GM21447 (cell line): ENCODE measurements around the gene DNAJC12.
"Not testable (repeated sequence)": the region's sequence is repeated elsewhere in the genome, so short reads cannot be mapped to it uniquely, and the experiment has no call there.

ENCODE experiments used
- ATAC-seq: cut with Tn5 transposase; IDR thresholded peaks from one replicate; pipeline ENCODE4 v1.9.1; 2021; ENCODE audit not compliant: unreplicated experiment

The DNAJC12 gene

GRCh38 chr10:67841737-67842136, 3.7 kb upstream of the DNAJC12 start:
- no peak for ATAC-seq

- no peak for ATAC-seq
These were observed 2.0 kb upstream of the DNAJC12 start for GRCh38 chr10:67839951-67840350.

DNA sequence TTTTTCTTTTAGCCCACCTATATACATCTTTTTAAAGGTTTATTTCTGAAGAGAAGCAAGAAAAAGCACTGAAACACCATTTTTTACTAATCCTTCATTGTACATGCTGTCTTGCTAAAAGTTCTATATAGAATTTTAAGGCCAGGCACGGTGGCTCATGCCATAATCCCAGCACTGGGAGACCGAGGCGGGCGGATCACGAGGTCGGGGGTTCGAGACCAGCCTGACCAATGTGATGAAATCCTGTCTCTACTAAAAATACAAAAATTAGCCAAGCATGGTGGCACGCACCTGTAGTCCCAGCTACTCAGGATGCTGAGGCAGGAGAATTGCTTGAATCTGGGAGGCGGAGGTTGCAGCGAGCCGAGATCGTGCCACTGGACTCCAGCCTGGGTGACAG, 1.5 kb upstream of the DNAJC12 start:
- ATAC-seq: not testable (repeated sequence)

DNA sequence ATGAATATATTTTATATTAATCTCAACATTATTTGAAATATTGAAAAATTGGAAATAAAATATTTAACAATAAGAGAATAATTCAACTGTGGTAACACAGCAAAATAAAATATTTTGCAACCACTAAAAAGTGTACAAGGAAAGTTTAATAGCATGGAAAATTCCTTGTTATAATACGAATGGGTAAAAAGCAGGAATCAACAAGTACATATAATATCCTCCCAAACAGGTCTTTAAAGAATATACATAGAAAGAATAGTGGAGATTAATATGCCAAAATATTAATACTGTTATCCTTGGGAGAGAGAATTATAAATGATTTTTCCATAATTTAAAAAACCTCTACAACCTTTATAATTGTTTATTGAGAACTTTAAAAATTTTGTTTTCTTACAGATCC, 1.0 kb downstream of the DNAJC12 start:
- ATAC-seq: no peak

- no peak for ATAC-seq
These were observed 1.5 kb downstream of the DNAJC12 start for GRCh38 chr10:67836488-67836887.

- not testable (repeated sequence) for ATAC-seq
These were observed 2.2 kb downstream of the DNAJC12 start for GRCh38 chr10:67835541-67836394.

- no peak for ATAC-seq
These were observed 3.6 kb downstream of the DNAJC12 start for GRCh38 chr10:67834375-67834774.

GRCh38 chr10:67827811-67828210, 10.2 kb downstream of the DNAJC12 start:
- no peak for ATAC-seq

GRCh38 chr10:67819768-67820204, 18.2 kb downstream of the DNAJC12 start:
- ATAC-seq: no peak

- ATAC-seq: no peak
These were observed 19.7 kb downstream of the DNAJC12 start for GRCh38 chr10:67818323-67818722.

DNA sequence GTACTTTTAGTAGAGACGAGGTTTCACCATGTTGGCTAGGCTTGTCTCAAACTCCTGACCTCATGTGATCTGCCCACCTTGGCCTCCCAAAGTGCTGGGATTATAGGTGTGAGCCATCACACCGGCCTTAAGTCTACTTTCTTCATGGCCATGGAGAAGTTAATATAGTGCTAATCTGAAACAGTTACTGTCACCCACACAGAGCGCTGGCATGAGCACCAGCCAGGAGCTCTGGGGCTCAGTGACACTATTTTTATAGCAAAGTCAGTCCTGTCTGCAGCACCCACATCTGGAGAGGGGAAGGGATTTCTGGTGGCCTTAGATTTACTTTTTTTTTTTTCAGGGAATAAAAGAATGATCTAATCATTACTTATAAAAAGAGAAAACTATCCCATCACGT, 21.3 kb downstream of the DNAJC12 start:
- ATAC-seq: no peak

DNA sequence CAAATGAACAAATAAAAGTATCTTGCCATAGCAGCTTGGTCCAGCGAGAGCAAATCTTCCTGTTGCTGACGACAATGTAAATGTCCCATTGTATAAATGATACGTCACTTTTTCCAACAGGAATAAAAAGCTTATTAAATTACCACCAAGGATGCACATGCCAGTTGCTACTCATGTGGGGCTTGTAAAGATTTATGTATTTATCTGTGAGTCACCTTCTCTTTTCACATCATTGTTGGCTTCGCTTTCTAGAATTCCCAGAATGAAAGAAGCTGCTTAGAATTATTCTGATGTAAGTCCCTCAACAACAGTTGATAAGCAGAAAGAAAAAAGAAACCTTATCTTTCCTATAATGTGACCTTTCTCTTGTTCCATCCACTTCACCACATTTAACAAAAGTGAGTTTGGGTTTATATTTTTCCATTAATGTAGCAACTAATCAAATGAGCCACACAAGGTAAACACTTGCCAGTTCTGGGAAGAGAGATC, 22.4 kb downstream of the DNAJC12 start:
- ATAC-seq: no peak

- ATAC-seq: no peak
These were observed 26.0 kb downstream of the DNAJC12 start for GRCh38 chr10:67812007-67812406.

DNA sequence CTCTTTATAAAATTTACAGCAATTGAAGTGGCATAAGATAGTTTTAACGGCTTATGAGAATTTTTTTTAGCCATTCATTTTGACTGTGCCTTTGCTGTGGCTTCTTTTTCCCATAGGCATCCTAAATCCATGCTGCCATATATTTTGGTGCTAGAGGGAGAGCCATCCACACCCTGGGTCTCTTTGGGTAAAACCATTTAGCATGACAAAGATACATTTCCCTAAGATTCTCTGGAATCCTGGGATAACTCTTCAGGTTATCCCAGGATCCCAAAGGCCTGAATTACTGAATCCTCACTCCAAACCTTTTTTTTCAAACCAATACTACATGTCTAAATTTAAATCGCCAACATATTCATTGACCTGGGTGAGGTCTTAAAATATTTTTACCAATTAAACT, 28.9 kb downstream of the DNAJC12 start:
- ATAC-seq: no peak

GRCh38 chr10:67808704-67809103, 29.3 kb downstream of the DNAJC12 start:
- no peak for ATAC-seq

GRCh38 chr10:67807855-67808456, 30.0 kb downstream of the DNAJC12 start:
- ATAC-seq: no peak

DNA sequence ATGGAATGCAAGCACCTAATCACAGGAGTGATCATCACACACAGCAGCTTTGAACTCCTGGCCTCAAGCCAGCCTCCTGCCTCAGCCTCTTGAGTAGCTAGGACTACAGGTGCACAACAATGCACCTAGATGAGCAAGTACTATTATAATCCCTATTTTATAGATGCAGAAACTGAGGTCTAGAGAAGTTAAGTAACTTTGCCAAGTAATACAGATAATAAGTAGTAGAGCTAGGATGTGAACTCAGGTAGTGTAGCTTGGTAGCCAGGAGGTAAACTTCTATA, 33.7 kb downstream of the DNAJC12 start:
- ATAC-seq: no peak

DNA sequence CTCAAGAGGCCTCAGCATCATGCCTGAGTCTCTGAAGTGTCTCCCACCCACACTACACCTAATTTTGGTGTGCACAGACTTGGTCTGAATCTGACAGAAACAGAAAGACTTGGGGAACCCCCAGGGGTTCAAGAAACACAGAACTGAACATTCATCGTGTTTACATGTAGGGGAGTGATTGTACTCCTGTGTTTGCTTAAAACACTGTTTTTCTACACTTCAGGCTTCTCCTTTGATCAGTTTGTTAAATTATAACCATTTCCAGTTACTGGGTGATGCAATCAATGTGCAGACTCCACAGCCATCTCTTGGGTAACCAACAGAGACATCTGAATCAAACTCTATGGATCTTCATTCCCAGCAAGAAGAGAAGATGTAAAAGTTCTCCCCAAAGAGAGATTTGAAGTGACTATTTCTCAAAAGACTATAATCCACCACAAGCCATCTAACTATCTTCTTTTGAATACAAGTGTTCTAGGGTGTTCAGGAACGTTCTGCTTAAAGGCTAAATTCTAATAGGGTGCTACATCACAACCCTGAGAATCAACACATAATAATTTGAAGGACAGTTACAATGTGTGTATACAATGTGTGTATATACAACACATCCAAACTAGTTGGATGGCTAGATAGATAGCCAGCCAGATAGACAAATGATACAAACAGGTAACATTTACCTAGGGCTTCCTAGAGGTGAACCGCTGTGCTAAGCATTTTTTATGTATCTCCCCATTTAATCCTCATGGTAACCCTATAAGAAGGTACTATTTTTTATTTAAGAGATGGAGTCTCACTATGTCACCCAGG, 34.2 kb downstream of the DNAJC12 start:
- peak; percentile 92 for ATAC-seq

DNA sequence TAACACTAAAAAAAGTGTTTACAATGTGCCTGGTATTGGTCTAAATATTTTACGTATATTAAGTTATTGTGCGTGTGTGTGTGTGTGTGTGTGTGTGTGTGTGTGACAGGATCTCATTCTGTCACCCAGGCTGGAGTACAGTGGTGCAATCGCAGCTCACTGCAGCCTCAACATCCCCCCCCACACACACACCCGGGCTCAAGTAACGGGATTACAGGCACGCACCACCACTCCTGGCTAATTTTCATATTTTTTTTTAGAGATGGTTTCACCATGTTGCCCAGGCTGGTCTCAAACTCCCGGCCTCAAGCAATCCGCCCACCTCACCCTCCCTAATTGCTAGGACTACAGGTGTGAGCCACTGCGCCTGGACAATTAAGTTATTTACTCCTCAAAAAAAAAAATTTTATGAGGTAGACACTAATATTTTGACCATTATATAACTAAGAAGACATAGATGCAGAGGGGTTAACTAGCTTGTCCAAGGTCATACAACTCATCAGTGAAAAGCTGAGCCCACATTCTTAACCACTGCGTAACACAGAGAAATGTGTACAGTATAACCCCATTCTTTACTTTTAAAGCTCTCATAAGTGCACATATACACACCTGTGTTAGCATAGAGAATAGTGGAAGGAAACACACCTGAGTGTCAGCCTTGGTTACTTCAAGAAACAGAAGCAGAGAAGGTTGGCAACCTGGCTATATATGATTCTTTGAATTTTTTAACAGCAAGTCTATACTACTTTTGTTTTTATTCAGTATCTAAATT, 35.0 kb downstream of the DNAJC12 start:
- no peak for ATAC-seq

DNA sequence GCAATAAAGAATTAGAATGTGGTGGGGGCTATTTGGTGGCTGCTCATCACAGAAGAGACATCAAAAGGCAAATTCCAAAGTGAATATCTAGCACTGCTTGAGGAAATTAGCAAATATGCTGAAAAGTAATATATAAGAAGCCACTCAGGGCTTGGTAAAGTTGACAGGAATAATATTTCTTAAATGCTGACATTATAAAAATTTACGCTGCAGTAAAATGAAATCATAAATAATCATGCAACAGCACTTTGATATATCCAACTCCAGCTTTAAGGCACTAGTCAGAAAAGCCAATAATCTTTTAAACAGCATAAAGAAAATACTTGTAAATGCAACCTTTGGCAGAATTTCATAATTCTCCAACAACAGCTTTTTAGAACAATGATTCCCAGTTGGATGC, 36.9 kb downstream of the DNAJC12 start:
- ATAC-seq: no peak

DNA sequence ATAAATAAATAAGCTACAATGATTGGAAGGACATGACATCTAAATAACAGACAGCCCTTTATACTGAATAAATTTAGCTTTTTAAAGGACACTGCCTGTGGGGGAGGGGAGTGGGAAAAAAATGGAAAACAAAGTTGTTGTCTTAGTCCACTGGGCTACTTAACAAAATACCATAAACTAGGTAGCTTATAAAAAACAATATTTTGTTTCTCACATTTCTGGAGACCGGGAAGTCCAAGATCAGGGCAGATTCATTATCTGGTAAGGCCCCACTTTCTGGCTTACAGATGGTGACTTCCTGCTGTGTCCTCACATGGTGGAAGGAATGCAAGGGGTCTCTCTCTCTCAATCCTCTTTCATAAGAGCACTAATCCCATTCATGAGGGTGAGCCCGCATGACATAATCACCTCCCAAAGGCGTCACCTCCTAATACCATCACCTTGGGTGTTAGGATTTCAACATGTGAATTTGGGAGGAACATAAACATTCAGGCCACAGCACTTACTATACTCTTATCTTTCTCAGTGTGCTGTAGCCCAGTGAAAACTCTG, 43.0 kb downstream of the DNAJC12 start:
- ATAC-seq: no peak
